SKM-1 treated with dmso at 0.1 percent for 144 hours (cell line): ENCODE data around the gene UBE3B.
"Not testable (repeated sequence)": the region's sequence is repeated elsewhere in the genome, so short reads cannot be mapped to it uniquely, and the experiment has no call there.

Experiments used
- DNase-seq: peaks from one replicate; lab custom pipeline; 2025; ENCODE audit not compliant: unreplicated experiment; lab: John Stamatoyannopoulos, UW

Gene UBE3B

GRCh38 chr12:109473006-109473405 is 4.4 kb upstream of the UBE3B start:
- DNase-seq = no peak

- DNase-seq = not testable (repeated sequence)
Measured at GRCh38 chr12:109473526-109474270, 3.7 kb upstream of the UBE3B start.

- DNase-seq = no peak
Measured at GRCh38 chr12:109475121-109475520, 2.3 kb upstream of the UBE3B start.

GRCh38 chr12:109475993-109476806 is 1.2 kb upstream of the UBE3B start:
- no peak for DNase-seq

- no peak for DNase-seq
Measured at GRCh38 chr12:109476807-109477184, 638 bp upstream of the UBE3B start.

- no peak for DNase-seq
Measured at GRCh38 chr12:109477963-109478315, 505 bp downstream of the UBE3B start.

- DNase-seq = no peak
Measured at GRCh38 chr12:109479761-109480160, 2.3 kb downstream of the UBE3B start.

- no peak for DNase-seq
Measured at GRCh38 chr12:109480356-109480755, 2.9 kb downstream of the UBE3B start.

GRCh38 chr12:109481863-109482262 is 4.4 kb downstream of the UBE3B start:
- no peak for DNase-seq

GRCh38 chr12:109482491-109482890 is 5.1 kb downstream of the UBE3B start:
- no peak for DNase-seq

GRCh38 chr12:109482894-109483293 is 5.5 kb downstream of the UBE3B start:
- DNase-seq = no peak

GRCh38 chr12:109483346-109483745 is 5.9 kb downstream of the UBE3B start:
- no peak for DNase-seq

- DNase-seq = no peak
Measured at GRCh38 chr12:109485201-109485600, 7.8 kb downstream of the UBE3B start.

GRCh38 chr12:109487181-109488050 is 10.0 kb downstream of the UBE3B start:
- no peak for DNase-seq

- no peak for DNase-seq
Measured at GRCh38 chr12:109488051-109488665, 10.7 kb downstream of the UBE3B start.

- DNase-seq = no peak
Measured at GRCh38 chr12:109489016-109489954, 11.9 kb downstream of the UBE3B start.

GRCh38 chr12:109489955-109490565 is 12.6 kb downstream of the UBE3B start:
- no peak for DNase-seq

GRCh38 chr12:109491671-109492070 is 14.2 kb downstream of the UBE3B start:
- no peak for DNase-seq

GRCh38 chr12:109492371-109492770 is 14.9 kb downstream of the UBE3B start:
- DNase-seq = no peak

GRCh38 chr12:109493090-109493489 is 15.7 kb downstream of the UBE3B start:
- no peak for DNase-seq
